Measurements from ENCODE around the gene TMPRSS9. TPM values are rescaled to one million over a fixed set of nuclear protein-coding genes. Genes with fewer than 3 reads are reported as not detected.

Gene TMPRSS9
- total and polyA plus RNA-seq, 9 donors = 0.05 to 0.51 (median 0.19) TPM; not detected in 1

GRCh38 chr19:2327773-2328400, 32.2 kb upstream of the TMPRSS9 start:
- DNase-seq = no peak
- Histone ChIP-seq H3K9me3 (no peaks in the 10 kb centered on the region), H3K4me3 (peak overlapping the region; percentile 91), H3K36me3 (no peaks in the 10 kb centered on the region), H3K27ac (peak overlapping the region; percentile 36 to 39), H3K27me3 (no peaks in the 10 kb centered on the region), H3K4me1 (ENCODE audit: insufficient read depth) (peaks cover 11% of the 10 kb centered on the region)
- intact Hi-C loops (cut with DNase I) = no loop called here
- WGBS, 3 donors = 2 to 3% (median 2%) methylated on average over 18 of the region's 18 CpGs
- TF ChIP-seq POLR2A (IDR thresholded peaks at IDR 0.05) (no peak), CTCF (IDR thresholded peaks at IDR 0.05) (no peak), EP300 (IDR thresholded peaks at IDR 0.05) (no peak)

- H3K36me3 ChIP-seq = no peaks in the 10 kb centered on the region
- no peak for TF ChIP-seq EP300 (IDR thresholded peaks at IDR 0.05)
- no peak for TF ChIP-seq CTCF (IDR thresholded peaks at IDR 0.05)
- TF ChIP-seq POLR2A (IDR thresholded peaks at IDR 0.05) = peak; percentile 61
- intact Hi-C loops (cut with DNase I) = no loop called here
- H3K4me1 ChIP-seq (ENCODE audit: insufficient read depth) = peaks cover 11% of the 10 kb centered on the region
- WGBS, 3 donors = 0% methylated on average over 53 to 89 of the region's 89 CpGs
- peak; percentile 88 to 96 (median 93) for DNase-seq
- H3K27me3 ChIP-seq = no peaks in the 10 kb centered on the region
- H3K9me3 ChIP-seq = no peaks in the 10 kb centered on the region
- peak within 1 kb of the TSS; percentile 91 for H3K4me3 ChIP-seq
- H3K27ac ChIP-seq = peak within 1 kb of the TSS; percentile 36 to 39
These were observed 31.5 kb upstream of the TMPRSS9 start, which contains the start of the genes LSM7 and SPPL2B for GRCh38 chr19:2328401-2329148. Gene LSM7, minus strand, starts transcription at chr19:2328586. Its CDS starts 20 bp downstream, at chr19:2328566. Gene SPPL2B, plus strand, starts transcription at chr19:2328684. Its CDS starts 26 bp downstream, at chr19:2328710.

GRCh38 chr19:2329149-2329478, 31.0 kb upstream of the TMPRSS9 start:
- intact Hi-C loops (cut with DNase I) = no loop called here
- no peak for TF ChIP-seq CTCF (IDR thresholded peaks at IDR 0.05)
- no peak for TF ChIP-seq EP300 (IDR thresholded peaks at IDR 0.05)
- no peak for TF ChIP-seq POLR2A (IDR thresholded peaks at IDR 0.05)
- Histone ChIP-seq H3K4me3 (peak overlapping the region; percentile 91), H3K9me3 (no peaks in the 10 kb centered on the region), H3K36me3 (no peaks in the 10 kb centered on the region), H3K27ac (peak overlapping the region; percentile 4 to 39), H3K27me3 (no peaks in the 10 kb centered on the region), H3K4me1 (ENCODE audit: insufficient read depth) (peaks cover 11% of the 10 kb centered on the region)
- WGBS, 3 donors = 0 to 1% (median 1%) methylated on average over 14 to 16 of the region's 16 CpGs
- no peak for DNase-seq

- Histone ChIP-seq H3K27ac (no peak overlapping the region), H3K36me3 (no peaks in the 10 kb centered on the region), H3K4me3 (peak overlapping the region; percentile 91), H3K9me3 (no peaks in the 10 kb centered on the region), H3K4me1 (ENCODE audit: insufficient read depth) (peaks cover 11% of the 10 kb centered on the region), H3K27me3 (no peaks in the 10 kb centered on the region)
- intact Hi-C loops (cut with DNase I) = no loop called here
- no peak for DNase-seq
- 41 to 50% (median 47%) methylated on average over 13 of the region's 13 CpGs for WGBS, 3 donors
- TF ChIP-seq CTCF (IDR thresholded peaks at IDR 0.05) = no peak
- no peak for TF ChIP-seq EP300 (IDR thresholded peaks at IDR 0.05)
- TF ChIP-seq POLR2A (IDR thresholded peaks at IDR 0.05) = no peak
These were observed 30.6 kb upstream of the TMPRSS9 start for GRCh38 chr19:2329501-2329916.

Measured in ovary (tissue), 9 donors.